Renal pelvis (tissue), 4 donors: Measurements from ENCODE around the gene ECEL1. TPM values are rescaled to one million over a fixed set of nuclear protein-coding genes. Genes with fewer than 3 reads are reported as not detected.

Experiments used
- DNase-seq: peaks from one replicate; pipeline ENCODE4 v3.0.0-alpha.2; 2013
- polyA plus RNA-seq, 3 donors: library from polyadenylated mRNA; unstranded; fragments of 120-200 nt; gene quantifications; one replicate each; pipeline ENCODE4 v1.2.1, GENCODE V29; 2013; ENCODE audit not compliant: insufficient read length in 3 of 3

ECEL1 gene
- polyA plus RNA-seq, 3 donors, result 4.8 to 24.8 (median 17.4) TPM

DNA sequence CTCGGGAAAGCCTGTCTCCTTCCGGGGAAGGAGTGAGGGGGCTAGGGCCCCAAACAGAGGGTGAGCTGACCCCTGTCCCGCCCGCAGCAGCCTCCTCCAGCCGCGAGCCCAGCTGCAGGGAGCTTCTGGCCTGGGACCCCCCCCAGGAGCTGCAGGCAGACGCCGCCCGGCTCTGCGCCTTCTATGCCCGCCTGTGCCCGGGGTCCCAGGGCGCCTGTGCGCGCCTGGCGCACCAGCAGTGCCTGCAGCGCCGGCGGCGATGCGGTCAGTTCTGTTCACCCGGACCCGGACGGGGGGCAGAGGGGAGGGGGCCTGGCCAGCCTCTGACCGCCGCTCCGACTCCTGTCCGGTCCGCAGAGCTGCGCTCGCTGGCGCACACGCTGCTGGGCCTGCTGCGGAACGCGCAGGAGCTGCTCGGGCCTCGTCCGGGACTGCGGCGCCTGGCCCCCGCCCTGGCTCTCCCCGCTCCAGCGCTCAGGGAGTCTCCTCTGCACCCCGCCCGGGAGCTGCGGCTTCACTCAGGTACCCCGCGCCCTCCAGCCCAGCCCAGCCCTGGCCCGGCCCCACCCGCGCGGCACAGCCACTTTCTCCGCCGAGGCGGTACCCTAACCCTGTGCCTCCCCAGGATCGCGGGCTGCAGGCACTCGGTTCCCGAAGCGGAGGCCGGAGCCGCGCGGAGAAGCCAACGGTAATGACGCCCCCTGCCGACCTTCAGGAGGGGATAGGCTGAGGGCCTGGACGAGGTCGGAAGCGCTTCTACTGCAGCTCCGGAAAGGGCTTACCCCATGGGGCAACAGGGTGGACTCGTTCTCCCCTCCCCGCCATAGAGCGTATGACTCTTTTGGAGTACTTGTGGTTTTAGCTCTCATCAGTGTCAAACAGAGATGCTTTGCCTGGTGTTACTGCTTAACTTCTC is 36.3 kb upstream of the ECEL1 start:
- DNase-seq, result no peak

GRCh38 chr2:232523402-232523681 is 35.7 kb upstream of the ECEL1 start:
- no peak for DNase-seq

DNA sequence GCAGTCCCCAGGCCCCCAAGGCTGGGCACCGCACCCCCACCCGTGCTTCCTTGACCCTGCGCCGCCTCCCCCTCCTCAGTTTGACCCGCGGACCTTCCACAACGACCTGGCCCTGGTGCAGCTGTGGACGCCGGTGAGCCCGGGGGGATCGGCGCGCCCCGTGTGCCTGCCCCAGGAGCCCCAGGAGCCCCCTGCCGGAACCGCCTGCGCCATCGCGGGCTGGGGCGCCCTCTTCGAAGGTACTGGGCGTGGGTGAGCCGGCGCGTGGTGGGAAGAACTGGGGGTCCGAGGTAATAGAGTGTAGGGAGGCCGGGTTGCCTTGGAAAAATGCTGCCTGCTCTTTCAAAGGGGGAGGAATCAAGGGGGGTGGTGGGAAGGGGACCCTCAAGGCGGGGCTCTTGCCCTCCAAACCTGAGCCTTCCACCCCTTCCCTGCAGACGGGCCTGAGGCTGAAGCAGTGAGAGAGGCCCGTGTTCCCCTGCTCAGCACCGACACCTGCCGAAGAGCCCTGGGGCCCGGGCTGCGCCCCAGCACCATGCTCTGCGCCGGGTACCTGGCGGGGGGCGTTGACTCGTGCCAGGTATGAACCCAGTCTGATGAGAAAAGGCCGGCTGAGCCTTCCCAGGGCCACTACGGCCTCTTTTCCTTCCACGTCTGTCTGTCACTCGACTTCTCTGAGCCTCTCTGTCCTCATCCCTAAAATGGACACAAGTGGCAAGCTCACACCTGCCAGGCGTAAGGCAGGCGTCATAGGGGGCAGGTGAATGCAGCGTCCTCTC is 35.2 kb upstream of the ECEL1 start:
- no peak for DNase-seq

GRCh38 chr2:232521959-232522622 is 34.5 kb upstream of the ECEL1 start:
- DNase-seq, result no peak

GRCh38 chr2:232521098-232521497 is 33.5 kb upstream of the ECEL1 start:
- no peak for DNase-seq

DNA sequence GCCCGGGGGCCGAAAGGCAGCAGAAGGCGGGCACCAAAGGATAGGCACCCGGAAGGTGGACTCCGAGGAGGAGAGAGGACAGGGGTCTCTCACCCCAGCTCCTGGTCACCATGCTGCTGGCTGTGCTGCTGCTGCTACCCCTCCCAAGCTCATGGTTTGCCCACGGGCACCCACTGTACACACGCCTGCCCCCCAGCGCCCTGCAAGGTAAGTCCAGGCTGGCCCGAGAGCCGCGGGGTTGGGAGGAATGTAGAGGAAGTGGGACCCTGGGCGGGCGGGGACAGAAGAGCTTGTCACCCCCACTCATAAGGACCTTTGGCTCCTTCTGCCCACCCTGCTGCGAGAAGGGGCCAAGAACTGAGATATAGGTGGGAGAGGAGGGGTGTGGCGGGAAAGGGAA is 32.9 kb upstream of the ECEL1 start:
- DNase-seq, result no peak

DNA sequence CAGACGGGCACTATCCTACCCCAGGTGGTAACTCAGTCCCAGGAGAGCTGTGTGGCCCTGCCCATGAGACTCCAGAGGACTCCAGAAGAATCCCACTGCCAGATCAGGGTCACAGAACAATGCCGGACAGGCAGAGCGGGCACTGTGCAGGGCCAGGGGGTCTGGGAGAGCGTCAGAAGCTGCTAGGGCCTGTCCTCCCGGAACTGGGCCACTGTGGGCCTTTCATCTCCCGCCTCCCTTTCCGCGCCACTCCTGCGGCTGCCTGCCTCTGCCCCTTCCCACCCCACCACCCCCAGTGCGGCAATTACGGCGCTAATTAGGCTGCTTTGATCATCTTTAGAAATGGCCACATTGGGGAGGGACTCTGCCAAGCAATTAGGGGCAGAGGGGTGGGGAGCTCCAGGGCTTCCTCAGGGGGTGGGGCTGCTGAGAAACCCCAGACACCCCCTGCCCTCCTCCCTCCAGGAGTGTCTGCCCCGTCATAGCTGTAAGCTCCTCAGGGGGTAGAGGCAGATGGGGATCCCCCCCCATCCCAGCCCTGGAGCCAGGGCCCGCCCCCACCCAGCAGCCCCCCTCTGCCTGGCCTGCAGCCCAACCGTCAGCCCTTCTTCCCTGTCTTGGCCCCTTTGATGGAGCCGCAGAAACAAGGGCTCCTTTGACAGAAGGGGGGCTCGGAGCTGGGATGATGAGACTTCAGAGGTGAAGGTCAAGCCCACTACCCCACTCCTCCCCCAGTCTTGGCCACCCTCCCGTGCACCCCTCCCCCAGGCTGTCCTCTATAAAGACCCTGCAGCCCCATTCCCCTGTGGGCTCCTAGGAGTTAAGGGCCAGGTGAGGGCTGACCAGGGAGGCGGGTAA is 32.2 kb upstream of the ECEL1 start, which contains the start of gene PRSS56:
TSS of gene PRSS56 (plus strand) at position 808 of the 858 bp plus-strand sequence. CDS start 211 bp downstream, outside the sequence.
- DNase-seq, result no peak

- no peak for DNase-seq
Measured at GRCh38 chr2:232518844-232519243, 31.2 kb upstream of the ECEL1 start.

DNA sequence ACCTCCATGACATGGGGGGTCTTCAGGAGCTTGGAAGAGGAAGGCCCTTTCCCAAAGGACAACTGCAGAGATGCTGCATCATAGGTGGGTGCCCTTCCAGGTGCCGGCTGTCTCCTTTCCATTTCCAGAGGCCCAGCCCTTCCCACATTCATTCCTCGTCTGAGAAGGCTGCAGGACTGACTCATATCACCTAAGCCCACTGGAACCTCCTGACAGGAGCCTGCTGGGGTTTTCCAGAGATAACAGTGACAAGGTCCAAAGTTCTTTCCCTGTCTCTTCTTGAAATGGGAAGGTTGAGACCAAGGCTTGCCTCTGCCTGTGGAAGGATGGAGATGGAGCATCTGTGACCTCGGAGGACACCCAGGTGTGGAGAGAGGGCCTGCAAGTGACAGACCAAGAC is 28.9 kb upstream of the ECEL1 start:
- DNase-seq, result no peak

GRCh38 chr2:232515639-232516038 is 28.0 kb upstream of the ECEL1 start:
- no peak for DNase-seq

DNA sequence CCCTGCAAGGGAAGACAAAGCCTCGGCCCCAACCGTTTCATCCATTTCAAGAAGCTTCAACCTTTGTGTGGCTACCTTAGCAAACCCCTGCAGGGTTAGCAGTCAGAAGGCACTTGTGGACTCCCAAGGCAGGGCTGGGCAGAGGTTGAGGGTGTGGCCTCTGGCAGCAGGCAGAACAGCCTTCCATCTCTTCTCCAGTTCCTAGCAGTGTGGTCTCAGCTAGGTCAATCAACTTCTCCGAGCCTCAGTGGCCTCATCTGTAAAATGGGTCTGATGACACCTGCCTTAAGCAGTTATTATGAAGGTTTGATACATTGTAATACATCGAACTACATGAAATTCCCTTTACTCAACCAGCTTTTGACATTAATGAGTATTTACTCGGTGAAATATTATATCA is 25.7 kb upstream of the ECEL1 start:
- no peak for DNase-seq

DNA sequence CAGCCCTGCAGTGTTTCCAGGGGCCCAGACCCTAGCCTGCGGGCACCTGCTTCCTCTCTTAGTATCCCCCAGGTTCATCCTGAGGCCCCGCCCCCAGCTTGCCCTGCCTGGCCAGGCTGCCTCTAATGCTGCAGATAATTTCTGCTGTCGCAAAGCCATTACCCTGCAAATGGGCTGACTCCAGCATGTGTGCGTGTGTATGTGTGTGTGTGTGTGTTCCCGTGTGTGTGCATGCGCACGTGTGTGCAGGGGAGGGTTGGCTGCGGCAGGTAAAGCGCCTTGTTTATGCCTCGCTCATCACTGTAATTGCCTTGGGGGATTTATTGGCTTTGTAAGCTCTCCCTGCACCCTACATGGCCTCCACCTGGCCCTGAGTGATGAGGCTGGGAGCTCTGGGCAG is 25.0 kb upstream of the ECEL1 start:
- no peak for DNase-seq

DNA sequence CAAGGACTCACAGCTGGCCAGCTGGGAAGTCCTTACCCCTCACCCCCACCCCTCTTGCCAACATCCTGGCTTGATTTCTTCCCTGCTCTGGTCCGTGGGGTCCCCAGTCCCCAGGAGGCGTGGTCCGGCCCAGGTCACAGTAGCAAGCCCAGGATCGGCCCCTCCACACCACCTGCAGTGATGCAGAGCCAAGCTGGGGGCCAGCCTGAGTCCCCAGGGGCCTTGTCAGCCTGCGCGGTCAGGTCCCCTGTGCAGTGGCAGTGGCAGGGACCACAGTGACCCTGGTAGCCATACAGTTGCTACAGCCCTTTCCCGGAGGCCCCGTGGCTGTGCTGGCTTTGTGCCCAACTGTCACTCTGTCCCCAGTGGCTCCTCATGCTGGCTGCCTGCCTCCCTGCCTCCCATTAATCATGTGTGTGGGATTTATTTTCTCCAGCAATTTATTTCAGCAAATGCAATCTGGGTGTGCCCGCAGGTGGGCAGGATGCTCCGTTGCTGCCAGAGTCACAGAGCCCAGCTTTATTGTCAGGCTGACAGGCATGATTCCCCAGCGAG is 23.8 kb upstream of the ECEL1 start:
- no peak for DNase-seq

GRCh38 chr2:232508251-232508650 is 20.6 kb upstream of the ECEL1 start:
- no peak for DNase-seq

- no peak for DNase-seq
Measured at GRCh38 chr2:232506709-232507108, 19.1 kb upstream of the ECEL1 start.

GRCh38 chr2:232505856-232506255 is 18.2 kb upstream of the ECEL1 start:
- peak; percentile 84 for DNase-seq

GRCh38 chr2:232504438-232504837 is 16.8 kb upstream of the ECEL1 start:
- no peak for DNase-seq

GRCh38 chr2:232503809-232504323 is 16.2 kb upstream of the ECEL1 start:
- DNase-seq, result no peak

DNA sequence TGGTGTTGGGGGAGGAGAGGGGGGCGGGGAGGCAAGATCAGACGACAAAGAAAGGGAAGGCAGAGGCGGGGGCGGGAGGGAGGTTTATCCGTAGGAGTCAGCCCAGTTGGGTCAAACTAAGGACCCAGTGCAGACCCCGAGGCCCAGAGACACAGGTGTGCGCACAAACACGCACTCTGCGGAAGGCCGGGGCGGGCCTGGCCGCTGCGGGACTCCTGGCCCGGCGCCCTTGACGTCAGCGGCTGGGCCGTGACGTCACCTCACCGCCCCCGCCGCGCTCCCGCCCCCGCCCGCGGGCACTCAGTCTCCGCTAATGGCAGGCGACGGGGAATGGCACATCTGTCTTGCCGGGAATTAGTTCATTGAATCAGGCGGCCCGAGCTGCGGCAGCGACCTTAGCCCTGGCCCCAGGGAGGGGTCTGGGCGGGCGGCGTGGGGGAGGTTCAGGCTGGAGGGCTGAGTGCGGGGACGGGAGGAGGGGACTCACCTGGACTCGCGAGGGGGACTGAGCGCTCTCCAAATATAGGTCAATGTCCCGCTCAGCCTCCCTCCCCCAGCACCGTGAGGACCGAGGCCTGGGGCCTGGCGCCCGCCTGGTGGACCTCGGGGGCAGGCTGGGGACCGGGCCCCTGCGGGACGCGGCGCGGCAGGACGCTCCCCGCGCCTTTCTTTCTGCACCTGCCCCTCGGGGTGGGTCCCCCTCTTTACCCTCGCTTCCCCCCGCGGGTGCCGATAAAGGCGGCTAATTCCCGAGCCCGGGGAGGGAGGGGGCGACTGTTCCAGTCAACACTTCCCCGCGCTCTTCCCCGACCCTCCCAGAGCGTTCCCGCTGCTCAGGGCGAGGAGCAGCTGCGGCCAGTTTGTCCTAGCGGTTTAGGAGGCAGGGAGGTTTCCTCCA is 15.5 kb upstream of the ECEL1 start:
- DNase-seq, result no peak

- no peak for DNase-seq
Measured at GRCh38 chr2:232502511-232502910, 14.9 kb upstream of the ECEL1 start.
